HCT116 (cell line): ENCODE results near the gene TSPAN31. TPM values are rescaled to one million over a fixed set of nuclear protein-coding genes. Genes with fewer than 3 reads are reported as not detected.

Experiments used
- ATAC-seq: fragments of 200-7000 bp; cut with Tn5 transposase; 2 replicates; pipeline ENCODE4 v1.9.1; 2020; ENCODE audit warnings: mild to moderate bottlenecking, moderate library complexity
- BruUV-seq: library from RNA; stranded (reverse); fragments of 400-500 nt; replicated peaks from 2 replicates; lab custom pipeline; 2021; lab: Mats Ljungman, UMichigan
- CTCF ChIA-PET: fragments of 300-600 bp; sonication (Branson Sonifier 250); formaldehyde crosslinking; loops from one replicate; lab custom pipeline; 2021; ENCODE audit warnings: antibody characterized with exemption; lab: Charles Lee
- POLR2A ChIA-PET: fragments of 300-600, 350-600 bp; sonication (Branson Sonifier 250); formaldehyde crosslinking; loops from one replicate; lab custom pipeline; 2021; ENCODE audit warnings: antibody characterized with exemption; lab: Charles Lee
- RAD21 ChIA-PET, 2 experiments: fragments of 300-600 bp; sonication (Branson Sonifier 250); formaldehyde crosslinking; loops; one replicate each; lab custom pipeline; 2023; ENCODE audit warnings: low total read pairs in 2 of 2; ENCODE audit not compliant: uncharacterized antibody in 2 of 2, unreplicated experiment in 2 of 2, low non-redundant PET in 1 of 2; lab: Charles Lee
- DNase-seq: peaks from one replicate; pipeline ENCODE4 v3.0.0-alpha.2; 2010; ENCODE audit warnings: low read depth, low spot score
- H2AFZ ChIP-seq: fragments of 200-600 bp; shearing (Covaris generic), sonication (generic); 2 replicates; pipeline ENCODE4 v1.6.1; 2017; ENCODE audit warnings: low read depth, mixed run types, mixed read lengths, antibody characterized with exemption, low read length; ENCODE audit not compliant: poor library complexity, severe bottlenecking
- H3K27ac ChIP-seq: 2 replicates; pipeline ENCODE4 v1.5.1; 2012; ENCODE audit warnings: low read depth, low read length
- H3K27me3 ChIP-seq: fragments of 200-600 bp; sonication (generic); 2 replicates; pipeline ENCODE4 v1.6.1; 2016; ENCODE audit warnings: mixed run types, low read length, mixed read lengths; ENCODE audit not compliant: insufficient read depth
- H3K36me3 ChIP-seq, 2 experiments: fragments of 200-500 bp in 1 of 2; fragments of 200-600 bp in 1 of 2; sonication (Bioruptor generic) in 1 of 2; sonication (generic) in 1 of 2; 2 replicates each; pipeline versions ENCODE4 v1.5.1 to v1.6.1; 2014 to 2016; ENCODE audit warnings: low read length in 2 of 2, inconsistent platforms in 1 of 2, mixed read lengths in 1 of 2, mixed run types in 1 of 2; ENCODE audit not compliant: insufficient read depth in 2 of 2, control insufficient read depth in 1 of 2
- H3K4me1 ChIP-seq, 2 experiments: fragments of 200-600 bp in 1 of 2; sonication (generic) in 1 of 2; 2 replicates each; pipeline versions ENCODE4 v1.5.1 to v1.6.1; 2012 to 2017; ENCODE audit warnings: low read length in 2 of 2, inconsistent platforms in 1 of 2, mild to moderate bottlenecking in 1 of 2, mixed read lengths in 1 of 2, mixed run types in 1 of 2, moderate library complexity in 1 of 2; ENCODE audit not compliant: insufficient read depth in 2 of 2, control insufficient read depth in 1 of 2
- H3K4me2 ChIP-seq: fragments of 200-600 bp; sonication (generic); 2 replicates; pipeline ENCODE4 v1.6.1; 2017; ENCODE audit warnings: mixed run types, low read length, mixed read lengths
- H3K4me3 ChIP-seq, 2 experiments: fragments of 200-600 bp in 1 of 2; sonication (generic) in 1 of 2; replicated peaks in 1 of 2; 2 replicates each; pipeline ENCODE4 v1.5.1; 2011 to 2016; ENCODE audit warnings: low read length in 2 of 2, control low read depth in 1 of 2, low read depth in 1 of 2, mild to moderate bottlenecking in 1 of 2, mixed read lengths in 1 of 2, mixed run types in 1 of 2
- H3K79me2 ChIP-seq: fragments of 200-600 bp; sonication (generic); 2 replicates; pipeline ENCODE4 v1.6.1; 2017; ENCODE audit warnings: mild to moderate bottlenecking, mixed run types, low read length, moderate library complexity, mixed read lengths; ENCODE audit not compliant: insufficient read depth
- H3K9ac ChIP-seq: fragments of 200-600 bp; sonication (generic); 2 replicates; pipeline ENCODE4 v1.6.1; 2016; ENCODE audit warnings: low read length, mixed read lengths
- H3K9me2 ChIP-seq: fragments of 200-600 bp; sonication (generic), shearing (Covaris generic); 2 replicates; pipeline ENCODE4 v1.6.1; 2017; ENCODE audit warnings: mixed run types, mild to moderate bottlenecking, moderate library complexity; ENCODE audit not compliant: insufficient read depth
- H3K9me3 ChIP-seq, 2 experiments: fragments of 200-500 bp in 1 of 2; fragments of 200-600 bp in 1 of 2; sonication (Bioruptor generic) in 1 of 2; sonication (generic) in 1 of 2; 2 replicates each; pipeline ENCODE4 v1.6.1; 2014 to 2017; ENCODE audit warnings: low read length in 2 of 2, mixed read lengths in 2 of 2, inconsistent platforms in 1 of 2, low read depth in 1 of 2, mild to moderate bottlenecking in 1 of 2, mixed run types in 1 of 2, moderate library complexity in 1 of 2; ENCODE audit not compliant: control insufficient read depth in 1 of 2, insufficient read depth in 1 of 2
- H4K20me1 ChIP-seq: fragments of 200-600 bp; sonication (generic), shearing (Covaris generic); 2 replicates; pipeline ENCODE4 v1.6.1; 2017; ENCODE audit warnings: mixed run types, mild to moderate bottlenecking, moderate library complexity; ENCODE audit not compliant: insufficient read depth
- CBX3 ChIP-seq: IDR thresholded peaks from 2 replicates; pipeline ENCODE4 v1.6.1; 2012; ENCODE audit warnings: low read depth
- CEBPB ChIP-seq: IDR thresholded peaks from 2 replicates; pipeline ENCODE4 v1.6.1; 2012; ENCODE audit warnings: low read depth
- EGR1 ChIP-seq: IDR thresholded peaks from 2 replicates; pipeline ENCODE4 v1.6.1; 2012; ENCODE audit warnings: low read depth
- FOSL1 ChIP-seq: IDR thresholded peaks from 2 replicates; pipeline ENCODE4 v1.6.1; 2012; ENCODE audit warnings: low read depth
- POLR2A ChIP-seq: IDR thresholded peaks from 2 replicates; pipeline ENCODE4 v1.7.0; 2011; ENCODE audit warnings: borderline replicate concordance; ENCODE audit not compliant: insufficient read depth, insufficient read length; ENCODE audit errors: extremely low read depth
- POLR2AphosphoS5 ChIP-seq: IDR thresholded peaks from 2 replicates; pipeline ENCODE4 v1.6.1; 2011; ENCODE audit warnings: mild to moderate bottlenecking, low read depth, low read length, moderate library complexity
- RAD21 ChIP-seq: IDR thresholded peaks from 2 replicates; pipeline ENCODE4 v1.6.1; 2012; ENCODE audit warnings: low read depth, mild to moderate bottlenecking
- SIN3A ChIP-seq: IDR thresholded peaks from 2 replicates; pipeline ENCODE4 v1.6.1; 2012; ENCODE audit warnings: low read depth
- SP1 ChIP-seq: IDR thresholded peaks from 2 replicates; pipeline ENCODE4 v1.6.1; 2012; ENCODE audit warnings: low read depth
- TCF7L2 ChIP-seq: IDR thresholded peaks from 2 replicates; pipeline ENCODE4 v1.7.0; 2011; ENCODE audit warnings: borderline replicate concordance, inconsistent platforms; ENCODE audit not compliant: insufficient read depth, insufficient read length; ENCODE audit errors: extremely low read depth
- YY1 ChIP-seq: IDR thresholded peaks from 2 replicates; pipeline ENCODE4 v1.6.1; 2011; ENCODE audit warnings: low read length, low read depth, moderate library complexity, mild to moderate bottlenecking; ENCODE audit not compliant: insufficient replicate concordance; ENCODE audit errors: extremely low read depth
- ZFX ChIP-seq: fragments of 450-650 bp; IDR thresholded peaks from 2 replicates; pipeline ENCODE4 v1.6.1; 2017
- intact Hi-C: fragments of 100-400 bp; cut with micrococcal nuclease; formaldehyde crosslinking; loops from 2 replicates; pipeline ENCODE4 v1.10.0; 2022
- total RNA-seq: library from RNA; stranded (reverse); gene quantifications from one replicate; pipeline ENCODE4 v1.2.1, GENCODE V29; 2021; ENCODE audit not compliant: unreplicated experiment
- TF ChIP-seq, protein P1 (sequence below): IDR thresholded peaks from 2 replicates; pipeline ENCODE4 v1.6.1; 2012
- TF ChIP-seq, protein P2 (sequence below), 3 experiments: fragments of 200-600 bp in 1 of 3; sonication (generic) in 1 of 3; IDR thresholded peaks in 2 of 3; conservative IDR thresholded peaks in 1 of 3; 2 replicates each; pipeline ENCODE4 v1.5.1; 2012 to 2017; ENCODE audit warnings: low read depth in 2 of 3, low read length in 2 of 3, antibody characterized with exemption in 1 of 3, borderline replicate concordance in 1 of 3, control low read depth in 1 of 3, mild to moderate bottlenecking in 1 of 3, mixed read lengths in 1 of 3, mixed run types in 1 of 3, moderate library complexity in 1 of 3; ENCODE audit not compliant: insufficient read depth in 1 of 3
- TF ChIP-seq, protein P3 (sequence below): IDR thresholded peaks from 2 replicates; pipeline ENCODE4 v1.6.1; 2011; ENCODE audit warnings: mild to moderate bottlenecking, low read length, moderate library complexity; ENCODE audit not compliant: insufficient replicate concordance; ENCODE audit errors: extremely low read depth
- TF ChIP-seq, protein P4 (sequence below): IDR thresholded peaks from 2 replicates; pipeline ENCODE4 v1.6.1; 2012

The TSPAN31 gene
- total RNA-seq, 1 experiment from 2014 or later: 14.9 TPM

DNA sequence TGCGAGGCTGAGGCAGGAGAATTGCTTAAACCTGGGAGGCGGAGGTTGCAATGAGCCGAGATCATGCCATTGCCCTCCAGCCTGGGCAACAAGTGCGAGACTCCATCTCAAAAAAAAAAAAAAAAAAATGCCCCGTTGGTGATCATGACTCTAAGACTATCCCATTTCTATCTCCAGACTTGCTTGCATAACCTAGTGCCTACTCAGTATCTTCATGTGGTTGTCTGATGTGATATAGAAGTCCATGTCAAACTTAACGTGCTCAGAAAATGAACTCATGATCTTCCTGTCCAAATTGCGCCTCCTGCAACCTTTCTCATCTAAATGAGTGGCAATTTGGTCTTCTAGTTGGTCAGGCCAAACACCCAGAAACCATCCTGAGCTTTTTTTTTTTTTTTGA is 33.1 kb downstream of the TSPAN31 start:
- no peak for TF ChIP-seq FOSL1
- TF ChIP-seq ZFX: no peak
- TF ChIP-seq, protein P1, sequence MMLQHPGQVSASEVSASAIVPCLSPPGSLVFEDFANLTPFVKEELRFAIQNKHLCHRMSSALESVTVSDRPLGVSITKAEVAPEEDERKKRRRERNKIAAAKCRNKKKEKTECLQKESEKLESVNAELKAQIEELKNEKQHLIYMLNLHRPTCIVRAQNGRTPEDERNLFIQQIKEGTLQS: no peak
- TF ChIP-seq, protein P2, sequence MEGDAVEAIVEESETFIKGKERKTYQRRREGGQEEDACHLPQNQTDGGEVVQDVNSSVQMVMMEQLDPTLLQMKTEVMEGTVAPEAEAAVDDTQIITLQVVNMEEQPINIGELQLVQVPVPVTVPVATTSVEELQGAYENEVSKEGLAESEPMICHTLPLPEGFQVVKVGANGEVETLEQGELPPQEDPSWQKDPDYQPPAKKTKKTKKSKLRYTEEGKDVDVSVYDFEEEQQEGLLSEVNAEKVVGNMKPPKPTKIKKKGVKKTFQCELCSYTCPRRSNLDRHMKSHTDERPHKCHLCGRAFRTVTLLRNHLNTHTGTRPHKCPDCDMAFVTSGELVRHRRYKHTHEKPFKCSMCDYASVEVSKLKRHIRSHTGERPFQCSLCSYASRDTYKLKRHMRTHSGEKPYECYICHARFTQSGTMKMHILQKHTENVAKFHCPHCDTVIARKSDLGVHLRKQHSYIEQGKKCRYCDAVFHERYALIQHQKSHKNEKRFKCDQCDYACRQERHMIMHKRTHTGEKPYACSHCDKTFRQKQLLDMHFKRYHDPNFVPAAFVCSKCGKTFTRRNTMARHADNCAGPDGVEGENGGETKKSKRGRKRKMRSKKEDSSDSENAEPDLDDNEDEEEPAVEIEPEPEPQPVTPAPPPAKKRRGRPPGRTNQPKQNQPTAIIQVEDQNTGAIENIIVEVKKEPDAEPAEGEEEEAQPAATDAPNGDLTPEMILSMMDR (IDR thresholded peaks at IDR 0.05 in 2 of 3, conservative IDR thresholded peaks at IDR 0.05 in 1 of 3; ENCODE audit: borderline replicate concordance in 1 of 3, insufficient read depth in 1 of 3, low read depth in 2 of 3, low read length in 2 of 3): no peak
- TF ChIP-seq TCF7L2: no peak
- no peak for TF ChIP-seq CEBPB
- no peak for TF ChIP-seq RAD21
- TF ChIP-seq, protein P3, sequence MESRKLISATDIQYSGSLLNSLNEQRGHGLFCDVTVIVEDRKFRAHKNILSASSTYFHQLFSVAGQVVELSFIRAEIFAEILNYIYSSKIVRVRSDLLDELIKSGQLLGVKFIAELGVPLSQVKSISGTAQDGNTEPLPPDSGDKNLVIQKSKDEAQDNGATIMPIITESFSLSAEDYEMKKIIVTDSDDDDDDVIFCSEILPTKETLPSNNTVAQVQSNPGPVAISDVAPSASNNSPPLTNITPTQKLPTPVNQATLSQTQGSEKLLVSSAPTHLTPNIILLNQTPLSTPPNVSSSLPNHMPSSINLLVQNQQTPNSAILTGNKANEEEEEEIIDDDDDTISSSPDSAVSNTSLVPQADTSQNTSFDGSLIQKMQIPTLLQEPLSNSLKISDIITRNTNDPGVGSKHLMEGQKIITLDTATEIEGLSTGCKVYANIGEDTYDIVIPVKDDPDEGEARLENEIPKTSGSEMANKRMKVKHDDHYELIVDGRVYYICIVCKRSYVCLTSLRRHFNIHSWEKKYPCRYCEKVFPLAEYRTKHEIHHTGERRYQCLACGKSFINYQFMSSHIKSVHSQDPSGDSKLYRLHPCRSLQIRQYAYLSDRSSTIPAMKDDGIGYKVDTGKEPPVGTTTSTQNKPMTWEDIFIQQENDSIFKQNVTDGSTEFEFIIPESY: no peak
- TF ChIP-seq, protein P4, sequence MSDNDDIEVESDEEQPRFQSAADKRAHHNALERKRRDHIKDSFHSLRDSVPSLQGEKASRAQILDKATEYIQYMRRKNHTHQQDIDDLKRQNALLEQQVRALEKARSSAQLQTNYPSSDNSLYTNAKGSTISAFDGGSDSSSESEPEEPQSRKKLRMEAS: no peak
- no peak for TF ChIP-seq EGR1
- TF ChIP-seq YY1: no peak
- TF ChIP-seq SIN3A: no peak
- no peak for TF ChIP-seq POLR2AphosphoS5
- no peak for TF ChIP-seq CBX3
- TF ChIP-seq POLR2A: no peak
- no peak for TF ChIP-seq SP1
- POLR2A ChIA-PET: no interaction called here
- no peaks in the 10 kb centered on the region for H3K9me3 ChIP-seq

More for the DNA sequence above, 33.1 kb downstream of the TSPAN31 start:
- H3K79me2 ChIP-seq: peaks cover 10% of the 10 kb centered on the region
- H4K20me1 ChIP-seq: no peaks in the 10 kb centered on the region
- no peaks in the 10 kb centered on the region for H3K27me3 ChIP-seq
- H3K27ac ChIP-seq: no peak overlapping the region
- DNase-seq (no peak), ATAC-seq (no peak)
- H3K9ac ChIP-seq: no peak overlapping the region
- no peaks in the 10 kb centered on the region; a peak in 1 of 4 replicates for H3K36me3 ChIP-seq
- H3K4me2 ChIP-seq: no peak overlapping the region
- ChIA-PET CTCF (no interaction called here), RAD21 (no interaction called here)
- no peak overlapping the region for H2AFZ ChIP-seq
- peaks cover 5 to 13% of the 10 kb centered on the region in 2 experiments; a peak in 3 of 4 replicates for H3K4me1 ChIP-seq
- no peaks in the 10 kb centered on the region for H3K9me2 ChIP-seq
- BruUV-seq: no TSS peak
- no peak overlapping the region for H3K4me3 ChIP-seq
- intact Hi-C loops: no loop called here
